Measurements from ENCODE around the gene CAPZB. TPM values are rescaled to one million over a fixed set of nuclear protein-coding genes. Genes with fewer than 3 reads are reported as not detected.

Gene CAPZB
- total RNA-seq, 4 donors from 2014 or later: 84.7 to 124 (median 103) TPM

DNA sequence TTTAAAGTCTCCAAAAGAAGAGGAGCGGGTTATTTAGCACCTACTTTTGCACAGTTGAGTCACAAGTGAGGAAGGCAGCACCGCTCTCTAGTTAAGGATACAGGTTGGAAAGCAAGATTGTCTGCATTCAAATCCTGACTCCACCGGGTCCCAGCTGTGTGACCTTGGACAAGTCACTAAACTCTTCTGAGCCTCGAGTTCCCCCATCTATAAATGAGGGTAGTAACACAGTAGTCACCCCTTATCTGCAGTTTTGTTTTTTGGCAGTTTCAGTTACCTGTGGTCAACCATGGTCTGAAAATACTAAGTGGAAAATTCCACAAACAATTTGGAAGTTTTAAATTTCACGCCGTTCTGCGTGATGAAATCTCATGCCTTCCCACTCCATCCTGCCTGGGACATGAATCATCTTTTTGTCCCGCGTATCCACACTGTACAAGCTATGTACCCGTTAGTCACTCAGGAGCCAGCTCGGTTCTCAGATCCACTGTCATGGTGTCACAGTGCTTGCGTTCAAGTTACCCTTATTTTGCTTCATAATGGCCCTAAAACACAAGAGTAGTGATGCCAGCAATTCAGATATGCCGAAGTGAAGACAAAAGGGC, 49.4 kb downstream of the CAPZB start:
- DNase-seq (ENCODE audit: low spot score in 2 of 2): no peak
- intact Hi-C loops (cut with DNase I; ENCODE audit: low total_unique reads): no loop called here
- H3K4me3 ChIP-seq (ENCODE audit: low read depth, poor library complexity, severe bottlenecking): no peak overlapping the region
- 57 to 61% methylated on average over 13 of the region's 13 CpGs for WGBS, 2 donors
- TF ChIP-seq, protein P1, sequence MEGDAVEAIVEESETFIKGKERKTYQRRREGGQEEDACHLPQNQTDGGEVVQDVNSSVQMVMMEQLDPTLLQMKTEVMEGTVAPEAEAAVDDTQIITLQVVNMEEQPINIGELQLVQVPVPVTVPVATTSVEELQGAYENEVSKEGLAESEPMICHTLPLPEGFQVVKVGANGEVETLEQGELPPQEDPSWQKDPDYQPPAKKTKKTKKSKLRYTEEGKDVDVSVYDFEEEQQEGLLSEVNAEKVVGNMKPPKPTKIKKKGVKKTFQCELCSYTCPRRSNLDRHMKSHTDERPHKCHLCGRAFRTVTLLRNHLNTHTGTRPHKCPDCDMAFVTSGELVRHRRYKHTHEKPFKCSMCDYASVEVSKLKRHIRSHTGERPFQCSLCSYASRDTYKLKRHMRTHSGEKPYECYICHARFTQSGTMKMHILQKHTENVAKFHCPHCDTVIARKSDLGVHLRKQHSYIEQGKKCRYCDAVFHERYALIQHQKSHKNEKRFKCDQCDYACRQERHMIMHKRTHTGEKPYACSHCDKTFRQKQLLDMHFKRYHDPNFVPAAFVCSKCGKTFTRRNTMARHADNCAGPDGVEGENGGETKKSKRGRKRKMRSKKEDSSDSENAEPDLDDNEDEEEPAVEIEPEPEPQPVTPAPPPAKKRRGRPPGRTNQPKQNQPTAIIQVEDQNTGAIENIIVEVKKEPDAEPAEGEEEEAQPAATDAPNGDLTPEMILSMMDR (IDR thresholded peaks at IDR 0.05): no peak
- no peak for TF ChIP-seq POLR2A (IDR thresholded peaks at IDR 0.05)

DNA sequence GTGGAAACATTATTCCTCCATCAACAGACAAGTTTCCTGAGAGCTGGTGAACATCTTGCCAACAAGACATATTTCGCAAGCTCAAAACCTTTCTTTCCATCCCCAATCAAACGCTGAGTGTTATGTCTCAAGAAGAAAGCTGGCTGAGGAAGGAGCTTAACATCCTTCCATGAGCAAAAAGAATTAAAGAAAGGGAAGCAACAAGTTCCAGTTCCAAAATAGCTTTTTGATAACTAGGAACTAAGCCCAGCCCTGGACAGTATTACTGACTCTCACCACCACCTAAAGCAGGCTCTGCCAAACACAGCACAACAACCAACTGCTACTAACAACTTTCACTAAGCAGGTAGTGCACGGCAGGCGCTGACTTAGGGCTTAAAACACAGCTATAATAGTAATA, 50.2 kb downstream of the CAPZB start:
- DNase-seq (ENCODE audit: low spot score in 2 of 2): no peak
- intact Hi-C loops (cut with DNase I; ENCODE audit: low total_unique reads): no loop called here
- H3K4me3 ChIP-seq (ENCODE audit: low read depth, poor library complexity, severe bottlenecking): no peak overlapping the region
- 10 to 16% methylated on average over 4 of the region's 4 CpGs for WGBS, 2 donors
- TF ChIP-seq POLR2A (IDR thresholded peaks at IDR 0.05): no peak
- TF ChIP-seq, protein P1 (IDR thresholded peaks at IDR 0.05): no peak

DNA sequence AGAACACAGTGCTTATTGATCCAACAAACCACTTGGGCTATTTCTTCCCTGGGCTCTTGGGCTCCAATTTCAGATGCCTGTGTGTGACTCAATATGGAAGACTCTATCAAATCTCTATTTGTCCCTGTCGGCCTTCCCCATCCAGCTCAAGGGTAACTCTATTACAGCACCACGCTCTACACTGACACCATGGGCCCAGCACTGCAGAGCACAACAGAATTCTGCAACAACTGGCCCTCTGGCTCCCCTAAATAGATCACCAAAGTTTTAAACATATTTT, 51.7 kb downstream of the CAPZB start:
- no peak for DNase-seq (ENCODE audit: low spot score in 2 of 2)
- no peak overlapping the region for H3K4me3 ChIP-seq (ENCODE audit: low read depth, poor library complexity, severe bottlenecking)
- WGBS, 2 donors: 59 to 62% methylated on average over 2 of the region's 2 CpGs
- intact Hi-C loops (cut with DNase I; ENCODE audit: low total_unique reads): no loop called here
- no peak for TF ChIP-seq POLR2A (IDR thresholded peaks at IDR 0.05)
- TF ChIP-seq, protein P1 (IDR thresholded peaks at IDR 0.05): no peak

DNA sequence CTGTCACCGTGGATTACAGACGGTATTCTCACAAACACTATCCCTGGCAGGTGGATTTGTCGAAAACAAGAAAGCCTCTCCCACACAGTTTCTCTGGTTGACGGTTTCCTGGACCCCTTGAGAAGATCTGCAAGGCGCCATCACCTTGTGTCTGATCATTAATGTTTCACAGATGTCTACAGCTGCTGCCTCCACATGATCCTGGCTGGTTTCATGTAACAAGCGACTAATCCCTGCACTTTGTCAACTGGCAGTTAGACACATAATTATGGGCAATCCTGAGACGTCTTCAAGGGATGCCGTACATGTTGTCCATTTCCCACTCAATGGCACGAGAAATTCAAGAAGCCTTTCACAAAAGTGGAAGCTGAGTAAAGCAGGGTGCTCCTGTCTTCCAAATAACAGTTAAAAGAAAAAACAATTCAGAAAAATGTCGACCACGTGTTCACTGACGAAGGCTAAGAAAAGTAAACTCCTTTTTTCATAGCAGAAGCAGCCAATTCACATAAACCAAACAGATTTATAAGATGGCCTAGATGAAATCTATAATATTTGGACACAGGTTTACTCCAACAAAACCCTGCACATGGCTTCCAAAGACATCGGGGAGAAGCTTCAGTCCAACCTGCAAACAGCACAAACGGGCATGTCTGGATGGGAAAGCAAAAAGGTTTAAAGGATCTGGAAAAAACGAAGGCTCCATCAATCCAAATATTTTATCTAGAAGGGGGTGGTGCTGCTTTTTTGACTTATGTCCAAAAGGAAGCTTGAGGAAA, 52.2 kb downstream of the CAPZB start:
- WGBS, 2 donors: 67% methylated on average over 15 of the region's 15 CpGs
- no peak overlapping the region for H3K4me3 ChIP-seq (ENCODE audit: low read depth, poor library complexity, severe bottlenecking)
- TF ChIP-seq, protein P1 (IDR thresholded peaks at IDR 0.05): no peak
- no peak for TF ChIP-seq POLR2A (IDR thresholded peaks at IDR 0.05)
- DNase-seq (ENCODE audit: low spot score in 2 of 2): no peak
- intact Hi-C loops (cut with DNase I; ENCODE audit: low total_unique reads): no loop called here

DNA sequence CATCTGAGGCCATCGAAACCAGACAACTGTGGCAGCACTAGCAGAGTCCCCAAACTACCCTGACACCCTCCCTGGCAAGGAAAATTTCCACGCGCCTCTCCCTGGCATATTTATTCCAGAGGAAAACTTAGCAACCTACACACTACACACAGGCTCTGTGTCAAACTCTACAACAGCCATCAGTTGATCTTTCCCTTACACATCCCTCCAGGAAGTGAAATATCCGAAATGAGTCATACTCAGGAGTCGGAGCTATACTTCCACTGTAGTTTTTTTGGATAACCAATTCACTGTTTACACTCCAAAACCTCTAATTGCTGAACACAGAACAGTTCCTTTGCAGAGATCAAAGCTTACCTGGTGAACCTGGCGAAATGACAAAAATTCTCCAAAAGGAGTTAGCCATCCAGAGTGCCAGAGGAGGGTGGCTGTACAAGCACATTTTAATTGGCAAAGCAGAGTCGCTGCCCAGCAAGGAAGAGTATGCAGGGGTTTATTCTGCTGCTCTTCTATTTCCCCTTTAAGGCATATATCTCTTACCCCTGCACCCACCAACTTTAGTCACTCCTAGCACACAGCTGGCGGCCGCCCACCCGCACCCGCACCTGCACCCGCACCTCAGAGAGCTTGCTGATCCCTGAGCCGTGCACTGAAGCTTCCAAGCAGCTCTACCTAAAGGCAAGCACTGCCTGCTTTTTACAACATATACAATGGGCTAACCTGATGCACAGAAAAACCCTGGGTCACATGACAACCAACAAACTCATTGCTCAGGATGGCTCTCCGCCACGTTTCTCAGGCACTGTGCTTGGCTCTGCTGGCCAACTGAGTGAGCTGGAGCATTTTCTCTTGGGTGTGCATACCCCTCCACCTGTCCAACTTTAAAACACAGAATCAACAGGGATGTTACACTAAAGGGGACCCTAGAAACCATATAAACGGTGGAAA, 54.9 kb downstream of the CAPZB start:
- TF ChIP-seq POLR2A (IDR thresholded peaks at IDR 0.05): no peak
- TF ChIP-seq, protein P1 (IDR thresholded peaks at IDR 0.05): no peak
- 50 to 54% methylated on average over 16 of the region's 16 CpGs for WGBS, 2 donors
- intact Hi-C loops (cut with DNase I; ENCODE audit: low total_unique reads): no loop called here
- no peak overlapping the region for H3K4me3 ChIP-seq (ENCODE audit: low read depth, poor library complexity, severe bottlenecking)
- no peak for DNase-seq (ENCODE audit: low spot score in 2 of 2)

All from lower leg skin (tissue), 4 donors.